K562 (cell line): Measurements from ENCODE around the gene CALB2. TPM values are rescaled to one million over a fixed set of nuclear protein-coding genes. Genes with fewer than 3 reads are reported as not detected.

Source experiments
- AFF4 ChIP-seq: sonication (generic); formaldehyde crosslinking; IDR thresholded peaks from 2 replicates; pipeline ENCODE4 v1.8.0; 2023; ENCODE audit warnings: mild to moderate bottlenecking, missing genetic modification reagents
- CHAMP1 ChIP-seq: fragments of 450-650 bp; IDR thresholded peaks from 2 replicates; pipeline ENCODE4 v1.6.1; 2016; ENCODE audit warnings: mild to moderate bottlenecking
- CUX1 ChIP-seq: fragments of 200-800 bp; sonication (Bioruptor generic); IDR thresholded peaks from 2 replicates; pipeline ENCODE4 v1.6.1; 2016; ENCODE audit warnings: missing genetic modification characterization, missing compliant biosample characterization
- FOXO4 ChIP-seq: fragments of 450-650 bp; formaldehyde crosslinking; IDR thresholded peaks from 2 replicates; pipeline ENCODE4 v1.4.0; 2020; ENCODE audit warnings: mild to moderate bottlenecking, moderate library complexity
- KDM2B ChIP-seq: fragments of 250-450 bp; sonication (Bioruptor Pico); IDR thresholded peaks from 2 replicates; pipeline ENCODE4 v1.8.0; 2021; ENCODE audit warnings: mild to moderate bottlenecking, moderate library complexity
- POLR3A ChIP-seq: IDR thresholded peaks from 2 replicates; pipeline ENCODE4 v1.6.1; 2011; ENCODE audit warnings: borderline replicate concordance, mild to moderate bottlenecking, moderate library complexity; ENCODE audit not compliant: insufficient read length, insufficient read depth; ENCODE audit errors: extremely low read depth
- PTTG1 ChIP-seq: fragments of 450-650 bp; IDR thresholded peaks from 2 replicates; pipeline ENCODE4 v1.6.1; 2016; ENCODE audit warnings: low read depth, mild to moderate bottlenecking, missing genetic modification characterization, missing compliant biosample characterization
- THRB ChIP-seq: fragments of 450-650 bp; formaldehyde crosslinking; conservative IDR thresholded peaks from 2 replicates; pipeline ENCODE4 v1.4.0; 2022; ENCODE audit warnings: mild to moderate bottlenecking, missing genetic modification characterization
- ZFP30 ChIP-seq: fragments of 250-450 bp; sonication (Bioruptor Pico); IDR thresholded peaks from 2 replicates; pipeline ENCODE4 v1.8.0; 2022; ENCODE audit warnings: moderate library complexity, mild to moderate bottlenecking, inconsistent platforms, borderline replicate concordance
- polyA plus RNA-seq, 8 experiments: library from polyadenylated mRNA; depleted of rRNA in 4 of 8; stranded (reverse) in 5 of 8; unstranded in 3 of 8; fragments of >200 nt; fragmentation: Nextera tagmentation in 2 of 8; fragmentation: Illumina TruSeq in 1 of 8; extraction: Ambion mirVana in 2 of 8; extraction: Trizol in 1 of 8; gene quantifications; 2 replicates each; pipeline versions ENCODE4 v1.2.1 to v1.2.3, GENCODE V29; 2011 to 2014; ENCODE audit warnings: inconsistent platforms in 1 of 8, missing spikeins in 1 of 8
- total RNA-seq, 7 experiments: library from RNA; depleted of rRNA in 6 of 7; stranded (reverse); fragments of >200 nt in 6 of 7; fragmentation: Illumina TruSeq in 2 of 7; extraction: Trizol in 2 of 7; gene quantifications; 2 replicates each; pipeline versions ENCODE4 v1.2.1 to v1.2.3, GENCODE V29; 2011 to 2021; ENCODE audit warnings: low replicate concordance in 1 of 7

Gene CALB2
- total and polyA plus RNA-seq, 9 of the 15 experiments (the other 6 are each of a cell fraction or from before 2014, with no cell fraction given), result not detected

GRCh38 chr16:71402674-71403073 is 44.2 kb downstream of the CALB2 start (continued):
- TF ChIP-seq CUX1 (no peak), FOXO4 (CRISPR knock-in tag) (no peak), CHAMP1 (no peak), KDM2B (CRISPR knock-in tag) (no peak), AFF4 (CRISPR knock-in tag) (no peak), ZFP30 (no peak), THRB (CRISPR knock-in tag) (no peak), PTTG1 (tag) (no peak), POLR3A (no peak)
